SKM-1 treated with dmso at 0.1 percent for 144 hours (cell line): ENCODE data around the gene PLAAT1.

Experiments used
- DNase-seq: peaks from one replicate; lab custom pipeline; 2025; ENCODE audit not compliant: unreplicated experiment; lab: John Stamatoyannopoulos, UW

Gene PLAAT1

DNA sequence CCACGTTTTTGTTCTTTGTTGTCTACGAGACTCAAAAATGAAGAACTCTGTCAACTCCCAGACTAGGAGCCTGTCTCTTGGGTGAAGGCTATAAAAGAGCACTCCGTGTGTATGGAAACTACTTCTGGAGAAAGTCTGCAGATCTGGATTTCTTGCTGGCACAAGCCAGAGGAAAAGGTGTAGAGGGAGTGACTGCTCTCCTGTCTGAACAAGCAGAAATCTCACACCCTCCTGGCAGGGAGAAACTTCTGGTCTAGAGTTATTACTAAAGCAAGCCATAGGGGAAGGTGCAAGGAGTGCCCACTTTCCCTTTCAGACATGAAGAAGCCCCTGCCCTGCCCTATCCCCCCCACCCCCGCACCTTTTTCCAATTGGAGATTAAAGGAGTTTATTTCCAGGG is 9.5 kb downstream of the PLAAT1 start:
- no peak for DNase-seq

DNA sequence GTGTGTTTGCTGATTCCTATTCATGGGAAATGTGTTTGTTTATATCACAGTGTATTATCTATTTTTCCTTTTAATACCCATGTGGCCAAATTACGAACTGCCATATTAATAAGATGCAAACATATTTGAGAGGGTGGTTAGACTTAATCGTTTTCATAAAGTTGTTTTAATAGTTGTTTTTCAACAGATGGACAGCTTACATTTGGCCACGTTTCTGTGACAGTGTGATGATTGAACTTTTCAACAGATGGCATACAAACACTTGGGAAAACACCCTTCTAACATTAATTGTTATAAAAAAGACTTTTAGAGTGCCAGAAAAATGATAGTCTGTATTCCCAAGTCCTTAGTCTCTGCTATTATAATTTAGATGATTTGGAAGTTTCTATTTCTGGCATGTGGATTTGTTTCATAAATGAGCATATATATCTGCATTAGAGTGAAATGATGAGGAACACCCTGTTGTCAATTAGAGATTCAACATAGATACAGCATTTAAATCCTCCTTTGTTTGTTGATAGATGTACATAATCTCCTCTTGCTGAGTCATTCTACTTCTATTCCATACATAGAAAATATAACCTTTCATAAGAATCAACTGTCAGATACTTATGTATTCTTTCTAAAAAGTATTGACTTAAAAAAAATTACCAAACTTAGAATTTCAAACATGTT is 13.1 kb downstream of the PLAAT1 start:
- DNase-seq = no peak

DNA sequence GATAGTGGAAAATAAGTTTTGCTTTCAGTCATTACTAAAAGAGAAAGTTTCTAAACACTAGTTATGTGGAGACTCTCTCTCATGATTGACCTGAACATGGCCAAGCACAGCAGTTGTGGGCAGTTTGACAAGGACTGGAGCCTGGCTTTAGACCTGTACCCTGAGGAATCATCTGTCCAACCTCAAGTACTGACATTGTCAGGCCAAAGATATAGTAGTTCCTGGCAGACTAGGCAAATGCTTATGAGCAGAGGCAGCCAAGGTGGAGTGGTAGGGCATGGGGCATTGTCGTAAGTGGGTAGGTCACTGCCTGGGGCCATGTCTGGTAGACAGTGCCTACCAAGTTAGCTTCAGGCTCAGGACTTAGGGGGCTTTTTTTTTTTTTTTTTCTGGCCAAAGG is 20.9 kb downstream of the PLAAT1 start:
- no peak for DNase-seq

DNA sequence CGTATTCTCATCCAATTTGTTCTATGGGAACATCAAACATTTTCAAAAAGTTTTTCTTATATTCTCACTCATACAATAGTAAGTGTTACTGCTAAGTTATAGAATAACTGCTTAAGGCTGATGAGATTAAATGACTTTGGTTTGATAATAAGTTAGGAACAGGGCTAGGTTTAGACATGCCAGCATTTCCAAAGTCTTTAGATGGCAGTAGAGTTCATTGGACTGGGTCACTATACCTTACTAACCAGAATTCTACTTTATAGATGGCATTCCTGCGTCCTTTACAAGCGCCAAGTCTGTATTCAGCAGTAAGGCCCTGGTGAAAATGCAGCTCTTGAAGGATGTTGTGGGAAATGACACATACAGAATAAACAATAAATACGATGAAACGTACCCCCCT is 21.7 kb downstream of the PLAAT1 start:
- DNase-seq = no peak

DNA sequence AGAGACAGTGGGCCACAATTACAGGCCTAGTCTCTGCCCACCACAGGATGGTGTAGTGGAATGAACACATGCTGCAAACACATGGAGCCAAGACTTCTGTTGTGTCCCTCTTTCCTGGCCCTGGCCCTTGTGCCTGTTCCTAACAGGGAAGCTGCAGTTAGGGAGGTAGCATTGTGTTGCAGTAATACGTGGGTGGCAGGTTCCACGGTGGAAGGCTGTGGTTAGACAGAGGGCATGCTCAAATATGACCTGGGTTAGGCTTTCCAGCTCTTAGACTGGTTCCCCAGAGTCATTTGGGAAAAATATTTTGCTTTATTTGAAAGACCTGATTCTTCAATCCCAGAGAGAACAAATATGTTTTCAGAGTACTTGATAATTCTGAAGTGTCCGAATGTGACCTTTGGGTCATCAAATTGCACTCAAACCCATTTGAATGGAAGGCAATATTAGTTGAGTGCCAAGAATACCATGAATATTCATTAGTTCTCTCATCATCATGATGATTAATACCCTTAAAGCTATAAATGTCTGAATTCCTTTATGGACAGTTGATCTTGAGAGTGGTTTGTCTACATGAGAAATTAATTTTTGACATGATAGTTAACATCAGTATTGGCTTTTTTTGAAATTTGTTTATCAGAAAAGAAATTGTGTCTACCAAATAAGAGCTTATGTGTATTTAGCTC is 28.5 kb downstream of the PLAAT1 start:
- DNase-seq = no peak

DNA sequence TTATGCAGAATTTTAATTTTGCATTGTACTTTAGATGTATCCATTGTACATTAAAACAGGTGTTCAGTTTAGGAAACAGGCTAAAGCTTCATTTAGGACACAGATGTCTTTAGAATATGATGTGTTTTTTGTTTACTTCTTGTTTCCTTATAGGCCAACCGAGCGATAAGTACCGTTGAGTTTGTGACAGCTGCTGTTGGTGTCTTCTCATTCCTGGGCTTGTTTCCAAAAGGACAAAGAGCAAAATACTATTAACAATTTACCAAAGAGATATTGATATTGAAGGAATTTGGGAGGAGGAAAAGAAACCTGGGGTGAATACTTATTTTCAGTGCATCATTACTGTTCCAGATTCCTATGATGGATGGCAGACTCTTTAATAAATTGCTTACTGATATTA is 29.4 kb downstream of the PLAAT1 start:
- no peak for DNase-seq

DNA sequence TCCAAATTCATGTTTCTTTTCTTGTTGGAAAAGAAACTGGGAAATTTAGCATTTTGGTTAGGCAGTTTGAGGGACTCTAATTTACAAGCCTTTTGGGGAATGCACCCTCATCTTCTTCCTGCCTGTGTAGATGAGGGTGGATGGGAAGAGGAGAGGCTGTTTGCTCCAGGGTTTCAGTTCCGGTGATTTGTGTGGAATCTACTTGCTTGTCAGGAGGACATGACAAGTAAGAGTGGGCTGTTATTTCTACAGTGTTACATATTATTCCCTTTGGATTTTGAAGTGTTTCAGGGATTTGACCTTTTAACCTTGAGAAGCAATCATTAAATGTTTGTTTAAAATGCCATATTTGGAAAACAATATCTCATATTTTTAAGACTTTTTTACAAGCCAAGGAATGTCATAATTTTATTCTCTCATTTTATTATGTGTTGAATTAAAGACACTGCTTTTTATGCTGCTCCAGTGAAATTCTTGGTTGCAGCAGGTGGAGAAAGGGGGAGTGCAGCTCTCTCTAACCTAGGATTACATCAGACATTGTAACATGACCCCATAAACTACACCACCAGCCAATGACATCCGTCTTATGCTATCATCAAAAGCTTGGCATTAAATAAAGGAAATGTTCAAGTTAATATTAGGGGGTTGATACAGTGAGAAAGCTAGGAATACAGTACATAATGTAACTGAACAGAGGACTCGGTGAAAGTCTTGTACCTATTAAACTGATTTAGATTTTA is 30.2 kb downstream of the PLAAT1 start:
- DNase-seq = no peak

DNA sequence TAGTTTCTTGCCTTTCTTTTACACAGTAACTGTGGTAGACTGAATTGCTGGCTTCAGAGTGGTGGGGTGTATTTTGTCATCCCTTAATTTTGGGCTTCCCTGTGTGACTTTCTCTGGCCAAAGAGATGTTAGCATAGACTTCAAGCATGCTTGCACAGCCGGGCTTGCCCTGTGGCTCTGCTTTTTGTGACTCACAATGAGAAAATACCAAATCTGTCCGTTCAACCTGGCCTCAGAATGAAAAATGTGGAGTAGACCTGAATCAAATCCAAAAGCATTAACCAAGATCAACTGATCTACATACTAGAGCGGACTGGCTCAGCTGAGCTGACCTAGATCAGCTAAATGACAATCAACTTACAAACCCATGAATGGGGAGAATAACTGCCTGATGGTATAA is 51.4 kb downstream of the PLAAT1 start:
- DNase-seq = no peak

DNA sequence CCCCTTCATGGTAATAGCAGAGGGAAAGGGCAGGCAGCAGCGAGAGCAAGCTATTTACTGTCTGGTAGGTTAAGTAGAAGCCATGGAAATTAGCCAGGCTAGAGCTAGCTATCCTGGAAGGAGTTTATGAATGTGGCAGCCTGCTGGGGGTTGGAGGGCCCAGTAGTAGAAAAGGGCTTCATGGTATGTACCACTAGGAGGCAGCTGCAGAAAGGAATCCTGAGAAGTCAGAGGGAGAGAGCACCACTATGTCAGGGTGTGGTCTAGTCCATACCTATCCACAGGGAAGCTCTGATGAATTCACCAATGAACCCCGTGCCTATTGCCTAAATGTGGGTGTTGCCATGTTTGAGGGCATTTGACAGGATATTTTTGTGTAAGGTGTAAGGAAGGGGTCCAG is 55.0 kb downstream of the PLAAT1 start:
- DNase-seq = no peak

DNA sequence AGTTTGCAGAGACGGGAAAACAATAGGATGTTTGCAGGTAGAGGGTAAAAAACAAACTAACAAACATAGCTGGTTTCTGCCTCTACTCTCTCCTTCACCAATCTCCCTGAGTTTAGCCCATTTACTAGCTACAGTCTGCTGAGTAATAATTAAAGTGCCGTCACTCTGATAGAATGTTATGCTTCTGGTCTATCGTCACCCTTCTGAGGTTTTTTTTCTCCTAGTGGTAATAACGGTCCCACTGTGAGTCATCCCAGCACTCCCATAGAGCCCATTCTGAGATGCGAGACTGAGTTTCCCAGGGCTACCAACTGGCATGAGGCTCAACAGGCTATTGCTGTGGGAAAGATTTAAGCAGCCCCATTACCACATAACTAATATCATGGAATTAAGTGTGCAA is 56.4 kb downstream of the PLAAT1 start:
- DNase-seq = no peak

DNA sequence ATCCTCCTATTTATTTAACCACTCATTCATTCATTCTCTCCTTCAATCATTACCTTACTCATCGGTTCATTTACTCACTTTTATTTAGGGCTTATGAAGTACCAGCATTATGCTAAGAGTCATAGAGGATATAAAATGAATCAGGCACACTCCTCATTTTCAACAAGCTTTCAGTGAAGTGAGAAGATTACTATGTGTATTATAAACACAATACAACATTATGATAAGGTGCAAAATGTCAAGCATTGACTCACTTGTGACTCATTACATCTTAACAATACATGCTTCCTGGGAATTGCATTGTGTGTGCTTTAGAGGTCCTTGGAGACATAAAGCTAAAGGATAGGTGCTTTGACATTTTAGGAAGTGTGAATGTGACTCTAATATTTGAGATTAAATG is 60.4 kb downstream of the PLAAT1 start:
- no peak for DNase-seq

DNA sequence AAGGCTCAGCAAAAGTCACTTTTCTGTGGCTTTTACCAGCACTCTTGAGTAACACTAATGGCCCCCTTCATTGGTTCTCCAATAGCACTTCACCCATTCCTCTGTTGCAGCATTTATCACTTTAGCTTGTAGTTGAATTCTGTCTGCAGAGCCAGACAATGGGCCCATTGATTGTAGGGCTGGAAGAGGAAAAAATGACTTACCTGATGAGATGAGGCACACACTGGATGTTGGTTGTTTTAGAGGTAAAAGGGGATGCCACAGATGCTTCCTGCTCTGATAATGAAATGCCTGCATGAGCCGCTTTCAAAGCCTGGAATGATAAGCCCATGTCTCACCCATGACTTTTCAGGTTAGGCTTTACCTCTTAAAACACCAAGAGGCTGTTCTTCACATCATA is 64.3 kb downstream of the PLAAT1 start:
- DNase-seq = no peak

DNA sequence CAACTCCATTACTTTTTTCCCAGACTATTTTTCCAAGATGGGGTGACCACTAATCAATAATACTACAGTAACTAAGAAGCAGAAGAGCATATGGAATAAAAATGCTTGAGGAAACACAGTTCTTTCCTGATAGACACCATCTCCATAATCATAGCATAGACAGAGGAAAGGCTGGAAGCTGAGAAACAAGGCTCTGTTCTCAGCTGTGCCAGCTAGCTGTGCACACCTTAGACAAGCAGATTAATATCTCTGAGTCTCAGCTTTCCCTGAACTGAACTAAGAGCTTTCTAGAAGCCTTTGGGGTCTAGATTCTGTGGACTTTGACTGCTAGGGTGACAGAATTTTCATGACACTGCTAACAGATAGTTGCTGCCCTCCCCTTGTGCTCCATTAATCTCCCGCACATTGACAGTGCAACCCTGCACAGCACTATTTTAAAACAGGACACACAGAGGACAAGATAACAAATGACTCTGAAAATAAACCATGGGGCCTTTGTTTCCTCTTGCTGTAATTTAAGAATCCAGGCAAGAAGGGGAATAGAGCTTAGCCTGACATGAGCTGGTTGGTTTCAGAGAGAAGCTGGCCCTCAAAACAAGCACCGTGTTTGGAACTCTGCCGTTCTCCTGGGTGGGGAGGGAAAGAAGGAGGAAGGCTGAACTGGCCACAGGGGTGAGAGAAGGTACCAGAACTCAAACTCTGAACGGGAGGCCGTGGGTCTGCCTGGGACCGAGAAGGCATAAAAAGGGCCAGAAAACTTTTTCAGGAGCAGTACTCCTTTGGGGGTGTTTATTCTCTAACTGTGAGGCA is 70.1 kb downstream of the PLAAT1 start:
- no peak for DNase-seq

DNA sequence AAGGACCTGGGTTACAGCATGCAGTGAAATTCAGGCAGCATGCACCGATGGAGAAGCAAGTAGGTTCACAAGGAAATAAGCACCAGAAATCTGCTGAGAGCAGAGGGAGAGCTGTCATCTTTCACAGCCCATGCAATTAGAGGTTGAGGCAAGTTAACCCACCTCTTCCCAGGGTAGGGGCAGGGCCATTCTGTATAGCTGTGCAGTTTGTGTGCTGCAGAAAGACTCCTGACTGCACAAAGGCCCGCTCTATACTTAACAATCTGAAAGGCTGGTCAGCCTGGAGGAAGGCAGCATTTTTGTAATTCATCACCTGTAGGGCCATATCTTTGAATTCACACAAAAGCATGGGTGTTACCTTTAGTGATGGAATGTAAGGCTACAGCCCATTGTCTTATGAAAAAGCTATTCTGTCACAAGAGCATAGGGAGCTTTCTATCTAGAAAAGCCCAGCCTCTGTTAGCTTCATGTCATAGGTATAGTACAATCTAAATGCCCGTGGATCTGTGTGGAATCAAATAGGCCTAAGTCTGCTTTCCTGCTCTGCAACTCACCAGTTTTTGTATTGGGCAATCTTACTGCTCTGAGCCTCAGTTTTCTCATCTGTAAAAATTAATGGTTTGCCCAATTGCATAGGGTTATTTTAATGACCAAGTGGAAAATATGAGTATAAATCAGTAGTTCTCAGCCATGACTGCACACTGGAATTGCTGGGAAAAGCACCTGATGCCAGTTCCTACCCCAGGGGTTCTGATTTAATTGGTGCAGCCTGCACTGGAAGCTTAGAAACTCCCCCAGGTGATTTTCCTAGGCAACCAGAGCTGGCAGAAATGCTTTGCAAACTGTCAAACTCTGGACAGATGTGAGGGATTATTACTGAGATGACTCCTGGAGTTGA is 72.3 kb downstream of the PLAAT1 start:
- no peak for DNase-seq

DNA sequence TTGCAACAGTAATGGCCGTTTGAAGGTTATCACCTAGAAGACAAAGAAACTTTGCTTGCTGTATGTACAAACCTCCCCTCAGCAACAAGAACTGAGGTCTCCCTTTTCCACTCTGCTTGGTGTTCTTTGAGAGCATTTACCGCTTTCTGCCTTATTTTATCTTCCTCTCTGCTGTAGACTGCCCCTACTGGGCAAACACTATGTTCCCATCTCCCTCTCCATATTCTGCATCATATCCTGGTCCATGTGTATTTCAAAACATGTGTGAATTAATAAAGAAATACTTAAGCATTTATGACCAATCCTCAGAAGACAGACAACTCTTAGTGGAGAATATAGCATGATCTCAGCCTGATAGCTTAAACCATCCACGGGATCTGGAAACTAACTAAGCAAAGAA is 73.1 kb downstream of the PLAAT1 start:
- no peak for DNase-seq

DNA sequence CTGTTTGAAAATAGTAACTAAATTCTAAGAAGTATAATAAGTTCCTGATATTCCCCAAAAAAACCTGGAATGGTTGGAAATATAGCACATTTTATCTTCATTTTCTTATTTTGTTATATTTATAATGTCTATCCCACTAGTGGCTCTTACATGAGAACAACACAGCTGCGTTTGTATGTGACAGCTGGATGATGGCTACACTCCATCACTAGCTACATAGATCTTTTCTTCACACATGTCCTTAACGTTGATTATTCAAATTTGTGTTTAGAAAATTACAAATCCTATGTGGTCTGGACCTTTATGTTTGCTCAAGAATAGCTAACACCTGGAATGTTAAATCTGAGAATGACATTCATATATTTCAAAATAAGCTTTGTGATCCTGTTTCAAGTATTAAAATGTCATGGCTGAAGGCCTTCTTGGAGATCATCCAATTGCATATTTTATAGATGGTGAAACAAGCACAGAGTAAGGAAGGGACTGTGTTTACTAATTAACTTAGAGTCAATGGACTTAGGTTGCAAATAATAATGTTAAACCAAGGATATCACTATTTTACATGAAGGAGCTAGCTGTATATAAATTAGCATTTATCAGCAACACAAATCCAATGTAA is 76.8 kb downstream of the PLAAT1 start:
- DNase-seq = no peak
